A673 (cell line): ENCODE measurements around the gene PRKD3.

ENCODE experiments used
- EZH2 ChIP-seq: fragments of 200-600 bp; sonication (generic); IDR thresholded peaks from 2 replicates; pipeline ENCODE4 v1.6.1; 2017; ENCODE audit warnings: borderline replicate concordance, low read depth, mild to moderate bottlenecking, mixed read lengths, antibody characterized with exemption, low read length; ENCODE audit not compliant: poor library complexity, severe bottlenecking
- TF ChIP-seq, protein P1 (sequence below): fragments of 300-800, 200-600 bp; sonication (generic); conservative IDR thresholded peaks from 2 replicates; pipeline ENCODE4 v1.5.1; 2017; ENCODE audit warnings: low read depth, mild to moderate bottlenecking, antibody characterized with exemption, low read length, moderate library complexity, mixed read lengths

DNA sequence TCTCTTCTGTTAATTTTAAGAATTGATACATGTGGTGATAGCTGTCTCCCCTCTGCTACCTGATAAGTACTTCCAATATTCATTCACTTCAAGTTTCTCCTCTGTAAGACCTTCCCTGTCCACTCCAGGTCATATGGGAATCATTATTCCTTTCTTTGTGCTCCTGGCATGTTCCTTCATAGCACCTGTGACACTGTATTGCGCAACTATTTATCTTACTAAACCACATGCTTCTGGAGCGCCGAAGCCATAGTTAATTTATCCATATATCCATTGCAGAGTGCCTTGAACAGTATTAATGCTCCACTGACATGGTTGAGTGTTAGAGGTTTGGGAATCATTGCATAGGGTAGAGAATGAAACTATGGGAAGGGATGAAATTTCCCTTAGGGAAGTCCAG lies 7.9 kb upstream of the PRKD3 start:
- TF ChIP-seq, protein P1, sequence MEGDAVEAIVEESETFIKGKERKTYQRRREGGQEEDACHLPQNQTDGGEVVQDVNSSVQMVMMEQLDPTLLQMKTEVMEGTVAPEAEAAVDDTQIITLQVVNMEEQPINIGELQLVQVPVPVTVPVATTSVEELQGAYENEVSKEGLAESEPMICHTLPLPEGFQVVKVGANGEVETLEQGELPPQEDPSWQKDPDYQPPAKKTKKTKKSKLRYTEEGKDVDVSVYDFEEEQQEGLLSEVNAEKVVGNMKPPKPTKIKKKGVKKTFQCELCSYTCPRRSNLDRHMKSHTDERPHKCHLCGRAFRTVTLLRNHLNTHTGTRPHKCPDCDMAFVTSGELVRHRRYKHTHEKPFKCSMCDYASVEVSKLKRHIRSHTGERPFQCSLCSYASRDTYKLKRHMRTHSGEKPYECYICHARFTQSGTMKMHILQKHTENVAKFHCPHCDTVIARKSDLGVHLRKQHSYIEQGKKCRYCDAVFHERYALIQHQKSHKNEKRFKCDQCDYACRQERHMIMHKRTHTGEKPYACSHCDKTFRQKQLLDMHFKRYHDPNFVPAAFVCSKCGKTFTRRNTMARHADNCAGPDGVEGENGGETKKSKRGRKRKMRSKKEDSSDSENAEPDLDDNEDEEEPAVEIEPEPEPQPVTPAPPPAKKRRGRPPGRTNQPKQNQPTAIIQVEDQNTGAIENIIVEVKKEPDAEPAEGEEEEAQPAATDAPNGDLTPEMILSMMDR, result no peak
- no peak for TF ChIP-seq EZH2
